Measurements from ENCODE around the gene PLA2R1.

DNA sequence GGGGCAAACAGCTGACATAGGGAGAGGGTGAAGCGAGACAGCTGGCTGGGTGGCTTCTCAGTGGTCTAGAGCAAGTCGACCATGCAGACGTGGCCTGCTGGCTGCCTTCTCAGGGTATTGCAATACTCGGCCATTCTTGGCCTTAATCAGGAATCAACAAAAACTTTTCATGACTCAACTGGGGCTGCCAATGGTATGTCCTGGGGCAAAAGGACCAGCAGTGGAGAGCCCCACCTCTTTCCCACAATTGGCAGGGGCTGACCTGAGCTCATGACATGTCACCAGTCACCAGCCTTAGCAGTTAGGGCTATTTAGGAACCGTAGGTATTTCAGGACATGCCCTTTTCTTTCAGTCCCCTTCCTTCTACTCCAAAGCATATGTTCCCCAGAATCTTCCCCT is 19.1 kb downstream of the PLA2R1 start:
- TF ChIP-seq, protein P1, sequence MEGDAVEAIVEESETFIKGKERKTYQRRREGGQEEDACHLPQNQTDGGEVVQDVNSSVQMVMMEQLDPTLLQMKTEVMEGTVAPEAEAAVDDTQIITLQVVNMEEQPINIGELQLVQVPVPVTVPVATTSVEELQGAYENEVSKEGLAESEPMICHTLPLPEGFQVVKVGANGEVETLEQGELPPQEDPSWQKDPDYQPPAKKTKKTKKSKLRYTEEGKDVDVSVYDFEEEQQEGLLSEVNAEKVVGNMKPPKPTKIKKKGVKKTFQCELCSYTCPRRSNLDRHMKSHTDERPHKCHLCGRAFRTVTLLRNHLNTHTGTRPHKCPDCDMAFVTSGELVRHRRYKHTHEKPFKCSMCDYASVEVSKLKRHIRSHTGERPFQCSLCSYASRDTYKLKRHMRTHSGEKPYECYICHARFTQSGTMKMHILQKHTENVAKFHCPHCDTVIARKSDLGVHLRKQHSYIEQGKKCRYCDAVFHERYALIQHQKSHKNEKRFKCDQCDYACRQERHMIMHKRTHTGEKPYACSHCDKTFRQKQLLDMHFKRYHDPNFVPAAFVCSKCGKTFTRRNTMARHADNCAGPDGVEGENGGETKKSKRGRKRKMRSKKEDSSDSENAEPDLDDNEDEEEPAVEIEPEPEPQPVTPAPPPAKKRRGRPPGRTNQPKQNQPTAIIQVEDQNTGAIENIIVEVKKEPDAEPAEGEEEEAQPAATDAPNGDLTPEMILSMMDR (conservative IDR thresholded peaks at IDR 0.05; ENCODE audit: low read depth, low read length) = no peak
- TF ChIP-seq EZH2phosphoT487 (IDR thresholded peaks at IDR 0.05; ENCODE audit: borderline replicate concordance, low read length) (no peak), EZH2 (IDR thresholded peaks at IDR 0.05; ENCODE audit: low read length, unreplicated experiment) (no peak)

Measured in PC-3 (cell line).